ENCODE data around the gene ADISSP. TPM values are rescaled to one million over a fixed set of nuclear protein-coding genes. Genes with fewer than 3 reads are reported as not detected.

Gene ADISSP
- total RNA-seq, 1 donor from 2014 or later: 13.5 TPM

DNA sequence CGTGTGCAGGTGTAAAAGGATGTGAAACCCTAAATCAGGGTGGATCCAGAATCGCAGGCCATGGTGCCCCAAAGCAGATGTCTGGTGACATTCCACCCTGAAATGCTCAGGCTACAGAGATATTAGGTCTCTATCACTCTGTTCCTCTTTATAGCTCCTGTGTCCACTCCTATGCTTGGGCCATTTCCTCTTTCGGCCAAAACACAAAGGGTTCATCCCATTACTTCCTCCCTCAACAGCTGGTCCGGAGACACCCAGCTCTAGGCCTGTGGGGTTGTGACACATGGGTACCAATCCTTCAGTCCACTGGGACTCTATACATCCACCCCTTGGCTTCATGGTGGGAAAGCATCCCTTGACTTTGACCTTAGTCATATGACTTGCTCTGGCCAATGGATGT lies 53.5 kb downstream of the ADISSP start:
- DNase-seq: no peak

DNA sequence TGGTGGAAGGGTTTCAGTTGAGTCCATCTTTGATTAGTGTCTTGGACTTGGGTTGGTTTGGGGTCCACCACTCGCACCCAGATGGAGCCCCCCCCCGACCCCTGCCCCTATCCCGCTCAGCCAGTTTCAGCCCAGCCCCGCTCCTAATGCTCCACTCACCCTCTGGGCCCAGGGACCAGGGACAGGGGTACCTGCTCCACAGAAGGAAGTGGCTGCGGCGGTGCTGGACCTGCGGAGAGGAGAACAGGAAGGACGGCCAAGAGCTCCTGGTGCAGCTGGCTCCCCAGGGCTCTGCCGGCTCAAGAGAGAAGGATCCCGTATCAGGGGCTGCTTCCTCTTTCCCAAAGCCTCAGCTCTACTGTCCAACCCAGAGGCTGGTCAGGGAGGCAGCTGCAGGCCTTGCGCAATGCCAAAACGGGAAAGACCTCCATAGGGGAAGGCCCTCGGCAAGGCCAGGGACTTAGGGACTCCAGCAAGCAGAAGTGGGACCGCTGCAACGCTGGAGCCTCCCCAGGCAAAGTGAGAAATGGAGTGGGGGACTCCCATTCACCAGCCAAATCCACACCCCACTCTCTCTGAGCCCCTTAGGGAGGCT lies 55.2 kb downstream of the ADISSP start, which contains the start of gene SIGLEC1:
Gene SIGLEC1 (minus strand): TSS at position 322 of the 595 bp plus-strand sequence. CDS start 5,472 bp downstream, outside the sequence.
- DNase-seq: no peak

DNA sequence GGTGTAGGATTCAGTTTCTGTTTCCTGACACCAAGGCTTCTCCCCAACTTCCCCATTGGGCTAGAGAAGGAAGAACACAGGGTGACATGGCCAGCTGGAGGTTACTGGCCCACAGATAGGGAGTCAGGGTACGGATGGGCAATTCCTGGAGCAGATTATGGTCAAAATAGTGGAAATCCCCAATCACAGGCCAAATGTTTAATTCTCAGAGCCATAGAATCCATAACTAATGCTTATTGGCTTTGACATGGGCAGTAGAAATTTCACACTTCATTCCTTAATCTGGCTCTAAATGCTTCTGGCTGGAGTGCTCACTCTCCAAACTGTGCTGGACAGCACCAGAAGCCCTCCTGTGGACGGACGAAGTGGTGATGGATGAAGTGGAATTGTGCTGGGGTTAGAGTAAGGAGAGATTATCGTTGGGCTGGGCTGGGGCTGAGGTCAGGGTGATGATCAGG lies 56.0 kb downstream of the ADISSP start:
- no peak for DNase-seq

DNA sequence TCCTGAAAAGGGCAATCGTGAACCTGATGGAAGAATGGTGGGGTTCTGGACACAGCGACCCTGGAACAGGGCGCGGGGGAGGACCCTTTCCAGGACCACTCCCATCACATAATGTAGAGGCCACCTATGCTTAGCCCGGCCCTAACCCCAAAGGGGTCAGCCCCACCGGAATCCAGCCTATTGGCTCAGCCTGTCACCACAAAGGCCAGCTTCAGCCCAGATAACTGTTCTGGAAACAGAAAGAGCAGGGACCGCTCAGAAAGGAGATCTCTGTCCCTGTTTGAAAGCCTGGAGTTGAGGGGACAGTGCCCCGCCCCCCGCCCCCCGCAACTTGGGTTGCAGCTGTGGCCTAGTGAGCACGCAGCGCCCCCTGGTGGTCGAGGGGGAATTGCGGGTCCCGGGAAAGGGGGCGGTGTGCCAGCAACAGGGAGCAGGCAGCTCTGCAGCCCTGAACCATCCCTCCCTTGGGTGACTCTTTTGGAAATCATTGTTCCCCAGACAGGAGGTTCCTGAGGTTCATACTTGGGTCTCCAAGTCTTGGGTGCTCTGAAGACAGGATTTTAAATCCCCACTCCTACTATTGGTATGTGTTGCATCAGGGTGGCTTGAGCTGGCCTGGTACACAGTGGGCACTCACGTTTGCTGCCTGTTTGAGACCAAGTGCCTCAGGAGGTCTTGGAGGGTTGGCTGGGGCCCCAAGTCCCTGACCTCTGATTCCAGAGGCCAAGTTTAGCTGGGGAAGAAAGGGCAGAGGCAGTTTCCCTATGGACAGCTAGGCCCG lies 56.7 kb downstream of the ADISSP start:
- DNase-seq: peak; percentile 86

DNA sequence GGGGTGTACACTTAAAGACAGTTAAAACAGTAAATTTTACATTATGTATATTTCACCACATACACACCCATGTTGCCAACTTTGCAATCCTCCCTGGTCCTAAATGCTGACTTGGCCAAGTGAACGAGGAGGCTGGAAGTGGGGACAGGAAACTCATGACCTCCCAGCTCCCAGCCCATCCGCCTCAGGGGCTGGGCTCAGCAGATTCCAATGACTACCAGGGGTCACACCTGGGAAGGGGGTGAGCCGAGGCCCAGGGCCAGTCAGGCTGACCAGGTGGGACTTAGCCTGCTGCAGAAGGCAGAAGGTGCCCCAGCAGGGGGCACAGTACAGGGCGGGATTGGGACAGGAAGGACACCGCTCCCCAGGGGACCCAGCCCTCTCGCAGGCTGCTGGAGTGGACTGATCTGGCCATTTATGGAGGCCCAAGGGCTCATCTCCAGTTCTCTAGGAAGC lies 57.5 kb downstream of the ADISSP start:
- no peak for DNase-seq

DNA sequence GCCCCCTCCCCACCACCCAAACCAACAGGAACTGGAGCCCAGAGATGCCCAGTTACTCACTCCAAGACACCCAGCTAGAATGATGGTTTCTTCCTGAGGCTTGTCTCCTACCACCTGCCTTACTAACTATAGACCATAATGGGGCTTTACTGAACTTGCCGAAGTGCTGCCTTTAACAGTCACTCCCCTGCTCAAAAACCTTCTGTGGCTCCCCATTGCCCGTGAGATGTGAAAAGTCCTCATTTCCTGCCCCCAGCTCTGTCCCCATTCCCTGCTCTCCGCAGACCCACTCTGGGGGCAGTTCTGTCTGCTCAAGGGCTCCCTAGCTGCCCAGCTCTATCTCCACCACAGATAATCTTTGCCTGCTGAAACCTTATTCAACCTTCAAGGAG lies 60.0 kb downstream of the ADISSP start:
- no peak for DNase-seq

DNA sequence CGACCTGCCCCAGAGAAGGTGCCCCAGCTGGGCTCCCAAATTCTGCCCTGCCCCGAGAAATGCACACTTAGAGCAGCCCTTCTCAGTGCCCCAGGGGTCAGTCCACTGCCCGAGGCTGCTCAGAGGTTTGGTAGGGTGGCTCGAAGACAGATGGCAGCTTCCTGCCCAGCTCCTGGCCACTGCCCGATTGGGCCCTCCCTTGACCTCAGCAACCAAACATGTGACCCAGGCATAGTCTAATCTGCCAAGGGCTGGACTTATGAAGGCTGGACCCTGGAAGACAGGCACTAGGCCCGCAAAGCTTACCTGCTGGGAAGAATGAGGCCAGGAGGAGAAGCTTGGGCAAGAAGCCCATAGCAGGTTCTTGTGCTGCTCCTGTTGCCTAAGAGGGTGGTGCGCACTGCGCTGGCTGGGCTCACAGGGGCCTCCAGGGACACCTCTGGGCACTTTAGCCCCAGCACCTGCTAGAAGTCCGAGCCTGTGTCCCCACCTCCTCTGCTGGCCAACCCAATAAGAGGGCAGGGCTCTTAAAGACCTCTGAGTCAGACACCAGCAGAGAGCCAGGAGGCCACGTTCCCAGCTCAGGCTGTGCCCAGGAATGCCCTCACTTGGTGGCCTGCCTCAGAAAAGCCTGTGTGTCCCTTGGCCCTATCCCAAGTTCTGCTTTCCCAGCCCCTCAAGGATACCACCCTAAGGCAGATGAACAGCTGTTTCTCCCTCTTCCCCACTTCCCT lies 60.6 kb downstream of the ADISSP start:
- DNase-seq: peak; percentile 62

DNA sequence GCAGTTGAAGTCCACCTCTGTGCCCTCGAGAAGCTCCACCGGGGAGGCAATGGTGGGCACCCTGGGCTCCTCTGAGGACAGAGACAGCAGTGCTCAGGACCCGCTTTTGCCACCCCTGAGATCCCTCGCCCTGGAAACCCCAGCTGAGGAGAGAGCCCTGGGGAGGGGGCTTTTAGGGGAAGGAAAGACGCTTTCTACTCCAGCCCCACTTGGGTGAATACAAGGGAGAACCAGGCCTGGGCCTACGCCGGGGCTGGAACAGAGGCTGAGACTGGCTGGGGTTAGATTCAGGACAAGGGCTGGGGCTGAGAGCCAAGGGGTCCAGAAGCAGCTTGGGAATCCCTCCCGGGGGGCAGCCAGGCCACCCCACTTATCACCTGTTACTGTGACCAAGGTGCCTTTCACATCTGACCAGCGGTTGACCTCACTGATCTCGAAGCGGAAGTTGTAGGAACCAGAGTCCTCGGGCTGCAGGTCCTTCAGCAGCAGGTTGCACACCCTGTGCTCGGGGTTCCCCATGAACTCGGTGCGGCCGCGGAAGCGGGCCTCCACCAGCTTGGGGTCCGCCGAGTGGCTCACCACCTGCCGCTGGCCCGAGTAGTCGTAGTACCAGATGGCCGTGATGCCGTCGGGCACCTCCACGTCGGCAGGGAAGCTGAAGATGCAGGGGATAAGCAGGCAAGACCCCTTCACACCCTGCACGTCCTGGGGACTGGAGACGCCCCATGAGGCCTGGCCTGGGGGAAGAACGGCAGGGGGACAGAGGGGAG lies 61.4 kb downstream of the ADISSP start:
- DNase-seq: no peak

DNA sequence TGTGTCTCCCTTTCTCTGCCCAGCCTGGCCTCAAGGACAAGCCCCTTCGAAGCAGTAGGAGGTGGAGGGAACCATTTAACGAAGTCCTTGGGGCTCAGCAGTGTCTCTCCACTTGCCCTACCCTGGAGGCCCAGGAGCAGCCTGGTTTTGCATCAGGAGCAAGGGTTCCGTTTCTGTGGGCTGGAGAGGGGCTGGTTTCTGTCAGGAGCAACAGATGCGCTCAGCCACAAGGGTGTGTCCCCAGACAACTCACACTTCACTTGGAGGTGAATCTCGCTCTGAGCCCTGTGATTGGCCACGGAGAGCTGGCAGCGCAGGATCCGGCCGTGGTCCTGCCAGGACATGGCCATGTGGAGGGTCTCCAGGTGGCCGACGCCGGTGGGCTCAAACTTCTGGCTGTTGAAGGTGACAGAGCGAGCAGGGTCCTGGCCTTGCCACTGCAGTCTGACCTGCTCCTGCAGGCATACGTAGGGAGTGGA lies 62.0 kb downstream of the ADISSP start:
- no peak for DNase-seq

DNA sequence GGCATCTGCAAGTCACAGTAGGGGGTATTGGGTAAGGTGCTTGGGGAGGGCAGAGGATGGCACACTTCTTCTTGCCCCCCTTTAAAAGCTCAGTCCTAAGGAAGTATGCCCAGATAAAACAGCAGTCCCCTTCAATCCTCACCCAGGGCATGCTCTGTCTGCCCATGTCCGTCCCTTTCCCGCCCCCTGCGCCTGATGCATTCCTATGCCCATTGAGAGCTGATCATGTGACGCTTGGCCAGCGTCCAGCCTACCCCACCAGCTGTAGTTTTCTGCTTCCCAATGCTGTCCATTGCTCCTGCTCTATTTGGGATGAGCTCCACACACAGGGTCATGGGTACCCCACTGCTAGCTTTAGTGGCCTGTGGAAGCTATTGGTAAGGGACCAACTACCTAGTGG lies 63.5 kb downstream of the ADISSP start:
- peak; percentile 91 for DNase-seq

Other genes with a start within 250 kb of the ADISSP start
- not detected for gene GFRA4, start 104.4 kb downstream of the ADISSP start, total RNA-seq
- gene ADAM33, start 85.7 kb downstream of the ADISSP start, total RNA-seq: 52.6 TPM
- gene SIGLEC1, start 55.2 kb downstream of the ADISSP start, total RNA-seq: 2.2 TPM
- gene HSPA12B, start 35.1 kb downstream of the ADISSP start, total RNA-seq: 26.7 TPM
- gene SPEF1, start 13.7 kb upstream of the ADISSP start, total RNA-seq: not detected
- gene CENPB, start 19.0 kb upstream of the ADISSP start, total RNA-seq: 61.1 TPM
- gene CDC25B, start 28.6 kb upstream of the ADISSP start, total RNA-seq: 52.3 TPM
- gene AP5S1, start 52.8 kb upstream of the ADISSP start, total RNA-seq: 18.0 TPM
- 21.4 TPM for gene MAVS, start 79.1 kb upstream of the ADISSP start, total RNA-seq
- 61.4 TPM for gene PANK2, start 121.6 kb upstream of the ADISSP start, total RNA-seq
- gene RNF24, start 247.8 kb upstream of the ADISSP start, total RNA-seq: 20.7 TPM